ENCODE results near the gene TNIK.

The TNIK gene

GRCh38 chr3:171277456-171278298, 182.5 kb downstream of the TNIK start:
- DNase-seq: no peak

GRCh38 chr3:171276923-171277322, 183.3 kb downstream of the TNIK start:
- DNase-seq: no peak

GRCh38 chr3:171274222-171274621, 186.0 kb downstream of the TNIK start:
- DNase-seq: no peak

- no peak for DNase-seq
Measured at GRCh38 chr3:171270541-171270940, 189.7 kb downstream of the TNIK start.

- DNase-seq: no peak
Measured at GRCh38 chr3:171269542-171269941, 190.7 kb downstream of the TNIK start.

GRCh38 chr3:171268677-171269076, 191.5 kb downstream of the TNIK start:
- DNase-seq: no peak

GRCh38 chr3:171267104-171267503, 193.1 kb downstream of the TNIK start:
- no peak for DNase-seq

GRCh38 chr3:171266740-171267073, 193.5 kb downstream of the TNIK start:
- DNase-seq: no peak

GRCh38 chr3:171266034-171266739, 194.0 kb downstream of the TNIK start:
- peak in 1 of 3 donors; percentile 31 for DNase-seq

- no peak for DNase-seq
Measured at GRCh38 chr3:171264758-171265157, 195.4 kb downstream of the TNIK start.

GRCh38 chr3:171262431-171262830, 197.8 kb downstream of the TNIK start:
- no peak for DNase-seq

- peak in 1 of 3 donors; percentile 32 for DNase-seq
Measured at GRCh38 chr3:171261487-171261886, 198.7 kb downstream of the TNIK start.

- no peak for DNase-seq
Measured at GRCh38 chr3:171260899-171261298, 199.3 kb downstream of the TNIK start.

- no peak for DNase-seq
Measured at GRCh38 chr3:171260466-171260865, 199.7 kb downstream of the TNIK start.

- DNase-seq: no peak
Measured at GRCh38 chr3:171258316-171258715, 201.9 kb downstream of the TNIK start.

- DNase-seq: no peak
Measured at GRCh38 chr3:171257251-171258203, 202.7 kb downstream of the TNIK start.

- no peak for DNase-seq
Measured at GRCh38 chr3:171256445-171257250, 203.6 kb downstream of the TNIK start.

GRCh38 chr3:171255236-171255806, 204.9 kb downstream of the TNIK start:
- no peak for DNase-seq

GRCh38 chr3:171254315-171254714, 205.9 kb downstream of the TNIK start:
- no peak for DNase-seq

- no peak for DNase-seq
Measured at GRCh38 chr3:171251835-171252234, 208.4 kb downstream of the TNIK start.

- DNase-seq: peak; percentile 24 to 33 (median 26)
Measured at GRCh38 chr3:171250444-171250843, 209.8 kb downstream of the TNIK start.

GRCh38 chr3:171249245-171249644, 211.0 kb downstream of the TNIK start:
- DNase-seq: no peak

All from suppressor macrophage treated with lipopolysaccharide for 1 hour (primary cell).